Activated CD8-positive, alpha-beta memory T cell treated with anti-CD3 and anti-CD28 coated beads, Interleukin-2, amount 50 U/mL, for 1 hour (primary cell): ENCODE data around the gene KANSL1.

Experiments used
- DNase-seq: peaks from one replicate; pipeline ENCODE4 v3.0.0-alpha.2; 2020; ENCODE audit errors: extremely low read depth

Gene KANSL1

DNA sequence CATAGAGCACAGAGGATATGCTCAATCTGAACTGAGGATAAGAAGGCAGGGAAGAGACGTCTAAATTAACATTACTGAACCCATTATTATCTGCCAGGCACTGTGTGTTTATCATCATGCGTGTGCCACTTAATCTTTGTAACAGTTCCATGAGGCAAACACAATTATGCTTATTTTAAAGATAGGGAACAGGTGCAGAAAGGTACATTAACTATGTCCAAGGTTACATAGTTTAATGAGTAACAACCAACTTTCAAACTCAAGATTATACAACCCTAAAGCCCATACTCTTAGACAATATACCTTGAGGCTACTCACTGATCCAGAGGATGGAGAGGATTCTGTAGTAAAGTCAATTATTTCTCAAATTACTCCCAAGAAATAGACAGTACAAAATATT is 151.0 kb downstream of the KANSL1 start:
- DNase-seq, result no peak

DNA sequence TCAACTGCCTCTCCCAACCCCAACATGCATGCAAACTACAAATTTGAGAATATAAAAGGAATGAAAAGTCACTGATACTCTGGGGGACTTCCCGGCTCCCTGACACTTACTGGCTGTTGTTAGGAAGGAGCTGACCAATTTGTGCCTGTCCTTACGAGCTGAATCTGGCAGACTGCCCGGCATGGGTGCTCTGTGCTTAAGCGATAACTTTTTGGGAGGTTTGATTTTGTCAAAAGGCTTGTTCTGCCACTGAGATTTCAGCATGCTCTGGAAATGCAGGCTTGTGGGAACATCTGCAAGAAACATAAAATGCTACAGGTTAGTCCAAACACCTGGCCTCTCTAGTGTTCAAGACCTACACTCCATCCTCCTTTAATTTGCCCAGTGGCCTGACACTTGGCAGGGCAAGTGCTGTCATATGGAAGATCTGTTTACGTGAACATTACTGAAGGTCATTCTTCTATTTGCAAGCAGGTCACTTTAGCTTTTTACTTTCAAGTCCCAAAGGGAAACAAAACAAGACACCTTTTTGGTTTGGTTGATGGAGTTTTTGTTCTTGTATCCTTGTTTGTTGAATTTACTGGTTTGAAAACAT is 153.5 kb downstream of the KANSL1 start:
- DNase-seq, result no peak

DNA sequence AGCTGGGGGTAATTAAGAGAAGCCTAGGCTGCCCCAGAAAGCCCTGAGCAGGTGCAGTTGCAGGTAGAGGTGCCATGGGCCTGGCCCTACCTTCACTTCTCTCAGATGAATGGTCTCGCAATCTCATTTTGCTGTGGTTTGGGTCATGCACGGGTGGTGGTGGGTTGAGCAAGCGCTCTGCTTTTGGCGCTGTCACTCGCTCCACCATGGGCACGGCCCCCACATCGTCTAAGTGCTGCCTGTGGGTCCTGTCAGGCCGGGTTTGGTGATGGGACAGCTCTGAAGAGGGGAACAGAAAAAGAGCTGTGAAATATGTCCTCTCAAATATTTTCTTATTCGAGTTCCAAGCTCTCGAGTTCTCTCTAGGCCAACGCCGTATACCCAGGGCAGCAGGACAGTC is 154.3 kb downstream of the KANSL1 start:
- DNase-seq, result no peak

DNA sequence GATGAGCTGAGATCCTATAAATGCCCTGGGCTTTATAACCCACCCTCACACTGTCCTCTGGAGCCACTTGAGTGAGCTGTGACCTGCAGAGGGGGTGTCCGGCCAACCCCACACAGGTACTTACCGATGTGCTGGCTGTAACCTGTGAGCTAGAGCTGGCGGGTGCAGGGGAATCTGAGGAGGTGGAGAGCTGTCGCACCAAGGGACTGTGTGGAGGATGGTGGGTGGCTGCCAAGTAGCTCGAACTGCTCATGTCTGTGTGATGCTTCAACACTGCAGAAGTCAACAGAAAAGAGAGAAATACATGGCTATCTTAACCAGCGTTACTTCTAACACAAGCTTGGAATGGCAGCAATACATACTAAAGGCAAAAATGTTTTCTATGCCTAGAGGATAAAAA is 154.8 kb downstream of the KANSL1 start:
- DNase-seq, result no peak

DNA sequence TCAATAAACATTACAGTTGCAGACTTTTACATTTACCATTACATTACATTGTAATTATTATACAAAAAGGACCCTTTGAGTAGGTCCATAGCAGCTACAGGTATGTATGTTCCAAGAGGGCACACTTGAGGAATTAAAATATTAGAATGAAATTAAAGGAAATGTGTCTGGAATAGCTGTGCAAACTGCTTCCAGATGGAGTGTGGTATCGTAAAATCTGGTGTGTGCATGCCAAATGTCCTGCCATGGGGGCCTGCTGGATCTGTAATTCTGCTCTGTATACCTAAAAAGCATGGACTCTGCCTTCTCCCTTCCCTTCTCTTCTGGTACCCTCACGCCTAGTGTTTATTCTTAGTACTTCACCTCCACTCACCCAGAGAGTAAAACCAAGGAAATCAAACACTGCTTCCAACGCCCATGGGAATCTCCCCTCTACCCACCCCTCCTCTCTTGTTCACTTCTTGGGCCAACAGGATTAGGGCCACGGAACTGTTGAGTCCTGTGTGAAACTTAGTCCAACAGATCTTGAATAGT is 155.4 kb downstream of the KANSL1 start:
- DNase-seq, result no peak

DNA sequence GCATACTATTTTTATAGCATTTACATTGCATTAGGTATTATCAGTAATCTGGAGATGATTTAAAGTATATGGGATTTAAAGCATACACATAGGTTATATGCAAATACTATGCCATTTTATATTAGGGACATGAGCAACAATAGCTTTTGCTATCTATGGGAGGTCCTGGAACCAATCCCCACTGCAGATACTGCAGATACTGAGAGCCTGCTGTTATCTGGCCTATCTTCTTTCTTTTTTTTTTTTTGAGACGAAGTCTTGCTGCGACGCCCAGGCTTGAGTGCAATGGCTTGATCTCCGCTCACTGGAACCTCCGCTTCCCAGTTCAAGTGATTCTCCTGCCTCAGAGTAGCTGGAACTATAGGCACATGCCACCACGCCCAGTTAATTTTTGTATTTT is 156.7 kb downstream of the KANSL1 start:
- no peak for DNase-seq

DNA sequence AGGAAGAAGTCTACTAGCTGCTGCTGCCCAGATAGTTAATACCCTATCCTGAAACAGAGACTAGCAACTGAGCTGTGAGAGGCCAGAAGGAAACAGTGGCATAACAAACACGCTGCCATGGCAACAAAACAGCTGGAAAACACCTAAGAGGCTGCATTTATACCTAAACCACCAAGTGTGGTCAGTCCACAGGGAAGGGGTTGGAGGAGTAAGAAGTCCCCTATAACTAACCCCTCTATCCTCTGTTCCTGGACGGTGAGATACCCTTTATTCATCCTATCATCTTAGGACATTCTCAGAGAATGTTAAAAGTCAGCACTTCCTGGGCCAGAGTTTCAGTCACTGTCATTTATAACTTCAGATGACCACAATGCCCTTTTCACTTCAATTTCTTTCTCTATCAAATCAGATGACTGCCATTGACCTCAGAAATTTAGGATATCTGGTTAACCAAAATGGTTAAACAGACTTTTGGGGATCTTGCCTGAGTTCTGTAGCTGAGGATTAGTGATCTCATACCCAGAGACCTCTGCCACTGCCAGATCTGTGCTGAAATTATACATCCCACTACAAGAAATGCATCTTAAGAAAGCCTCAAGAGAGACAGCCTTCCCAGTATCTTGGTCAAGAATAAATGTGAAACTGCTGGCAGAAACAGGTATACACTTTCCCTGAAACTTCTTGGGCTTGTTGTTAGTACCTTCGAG is 158.0 kb downstream of the KANSL1 start:
- no peak for DNase-seq

DNA sequence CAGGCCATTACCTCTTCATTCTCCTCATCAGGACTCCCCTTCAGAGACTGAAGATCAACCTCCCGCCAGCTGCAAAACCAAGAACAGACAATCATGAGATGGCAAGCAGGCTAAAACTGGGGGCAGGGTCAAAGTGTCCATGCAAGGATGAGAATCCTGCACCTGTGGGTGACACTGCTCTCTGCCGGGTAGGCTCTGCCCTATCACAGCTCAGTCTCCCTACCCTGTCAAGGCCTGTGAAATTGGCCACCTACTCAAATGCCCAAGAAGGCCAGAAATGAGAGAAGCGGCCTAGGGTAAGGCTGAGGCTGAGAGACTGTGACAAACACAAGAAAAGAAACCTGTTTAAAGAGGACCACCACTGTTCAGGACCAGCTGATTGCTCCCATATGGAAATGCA is 159.8 kb downstream of the KANSL1 start:
- no peak for DNase-seq

DNA sequence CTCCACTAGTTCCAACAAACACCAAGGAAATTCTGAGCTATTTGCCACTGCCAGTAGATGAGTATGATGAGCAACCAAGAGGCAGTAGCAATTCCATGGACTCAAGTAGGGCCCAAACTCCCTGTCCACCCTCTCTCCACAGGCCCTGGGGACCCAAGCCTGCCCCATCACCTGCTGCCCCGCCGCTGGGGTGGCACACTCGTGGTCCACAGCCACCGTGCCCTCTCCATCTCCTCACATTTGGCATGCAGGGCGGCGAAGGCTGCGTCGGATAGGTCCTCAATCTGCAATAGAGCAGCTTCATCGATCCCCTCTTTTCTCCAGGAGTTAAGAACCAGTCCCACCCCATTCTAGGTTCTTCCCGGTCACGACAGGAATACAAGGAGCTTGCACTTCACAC is 160.3 kb downstream of the KANSL1 start:
- no peak for DNase-seq

DNA sequence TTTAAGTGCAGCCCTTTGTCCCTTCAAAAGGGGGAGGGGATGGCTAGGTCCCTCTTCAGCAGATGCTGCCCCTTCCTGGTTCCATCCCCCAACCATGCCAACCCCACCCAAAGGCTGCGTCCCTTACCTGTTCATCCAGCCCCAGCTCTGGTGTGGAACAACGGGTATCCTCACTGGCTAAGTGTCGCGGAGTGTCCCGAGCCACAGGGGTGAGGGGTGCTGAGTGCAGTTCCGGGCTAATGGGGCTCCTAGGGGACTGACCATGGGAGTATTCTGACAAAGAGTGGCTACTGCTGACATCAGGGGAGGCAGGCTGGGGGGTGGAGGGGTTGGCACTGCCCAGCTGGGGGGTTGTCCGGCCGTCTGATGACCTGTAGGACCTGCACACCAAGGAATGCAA is 161.3 kb downstream of the KANSL1 start:
- no peak for DNase-seq

DNA sequence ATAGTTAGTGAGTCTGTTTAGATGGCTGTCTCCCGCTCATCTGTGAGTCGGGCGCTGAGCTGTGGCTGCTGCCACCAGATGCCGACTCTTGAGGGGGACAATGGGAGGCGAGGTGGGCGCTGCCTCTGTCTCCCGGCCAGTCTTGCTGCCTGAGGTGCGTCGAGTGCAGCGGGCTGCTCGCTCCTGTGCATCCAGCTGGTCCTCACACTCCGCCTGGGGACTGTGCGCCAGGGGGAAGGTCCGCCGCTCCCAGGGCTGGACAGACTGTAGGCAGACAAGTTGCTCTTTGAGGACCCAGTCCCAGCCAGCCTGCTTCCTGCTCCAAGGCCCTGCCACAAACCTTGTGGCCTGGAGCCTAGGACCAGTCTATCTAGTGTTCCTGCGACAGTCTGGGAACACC is 161.8 kb downstream of the KANSL1 start:
- DNase-seq, result no peak

DNA sequence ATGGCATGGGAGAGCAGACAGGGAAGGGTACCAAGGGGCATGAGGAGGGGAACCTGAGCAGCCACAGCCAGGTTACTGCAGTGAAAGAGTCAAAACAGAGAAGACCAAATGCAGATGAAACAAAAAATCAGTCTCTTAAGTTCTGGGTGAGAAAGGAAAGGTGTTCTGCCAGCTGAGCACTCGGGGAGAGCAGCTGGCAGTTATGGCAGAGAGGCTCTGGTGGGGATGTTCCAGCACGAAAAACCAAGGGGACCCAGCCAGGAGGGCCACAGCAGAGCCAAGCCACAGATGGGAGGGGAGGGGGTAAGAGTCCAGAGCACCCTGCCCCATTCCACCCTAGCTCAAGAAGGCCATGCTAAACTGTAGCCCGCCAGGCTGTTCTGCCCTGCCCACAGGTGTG is 162.5 kb downstream of the KANSL1 start:
- no peak for DNase-seq

DNA sequence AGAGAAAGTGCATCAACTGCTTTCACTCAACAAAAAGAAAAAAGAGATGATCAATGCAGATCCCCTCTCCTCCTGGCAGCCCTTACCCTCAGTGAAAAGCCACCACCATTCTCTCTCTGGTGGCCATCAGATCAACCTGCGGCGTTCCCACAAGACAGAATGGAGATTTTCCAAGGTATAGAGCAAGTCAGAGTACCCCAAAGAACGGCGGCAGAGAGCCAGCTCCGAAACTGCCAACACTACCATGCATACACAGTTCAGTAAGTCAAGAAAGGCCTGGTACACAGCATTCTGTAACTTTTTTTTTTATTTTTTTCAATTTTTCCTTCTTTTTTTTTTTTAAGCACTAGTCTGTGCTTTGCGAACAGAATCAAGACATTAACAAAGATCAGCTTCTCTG is 163.6 kb downstream of the KANSL1 start:
- DNase-seq, result no peak

DNA sequence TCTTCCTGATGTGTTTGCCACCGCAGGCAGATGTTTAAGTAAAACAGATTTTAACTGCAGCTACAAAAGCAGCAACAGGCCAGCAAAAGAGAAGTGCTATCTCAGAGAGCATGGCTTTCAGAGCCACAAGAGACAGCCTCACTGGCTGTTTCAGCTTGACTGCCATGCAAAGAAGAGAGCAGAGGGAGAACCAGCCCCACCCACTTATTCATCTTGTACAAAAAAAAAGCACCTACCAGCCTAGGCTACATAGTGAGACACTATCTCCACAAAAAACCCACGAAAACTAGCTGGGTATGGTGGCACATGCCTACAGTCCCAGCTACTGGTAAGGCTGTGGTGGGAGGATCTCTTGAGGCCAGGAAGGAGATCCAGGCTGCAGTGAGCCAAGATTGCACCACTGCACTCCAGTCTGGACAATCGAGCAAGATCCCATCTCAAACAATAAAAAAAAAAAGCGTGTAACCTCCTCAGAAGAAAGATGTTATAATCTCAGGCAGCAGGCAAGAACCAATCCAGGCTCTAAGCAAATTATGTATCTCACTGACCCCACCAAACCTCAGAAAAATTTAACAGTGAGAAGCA is 164.2 kb downstream of the KANSL1 start:
- DNase-seq, result no peak

DNA sequence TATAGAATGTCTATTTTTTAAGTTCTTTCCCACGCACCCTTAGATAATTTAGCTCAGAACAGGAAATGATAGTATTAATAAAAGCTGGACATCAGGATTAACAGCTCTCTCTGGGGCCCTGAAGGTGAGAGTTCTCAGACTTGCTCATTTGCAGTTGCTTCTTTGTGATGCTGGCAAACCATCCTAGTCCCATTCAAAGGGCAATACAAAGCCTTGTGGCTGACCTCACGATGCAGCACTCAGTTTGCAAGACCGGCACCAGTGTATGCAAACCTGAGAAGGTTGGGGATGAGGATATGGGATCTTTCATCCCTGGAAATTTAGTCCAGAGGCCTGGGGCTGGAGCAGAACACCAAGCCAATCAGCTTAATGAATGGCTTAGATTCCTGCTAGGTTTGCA is 164.9 kb downstream of the KANSL1 start:
- DNase-seq, result no peak

DNA sequence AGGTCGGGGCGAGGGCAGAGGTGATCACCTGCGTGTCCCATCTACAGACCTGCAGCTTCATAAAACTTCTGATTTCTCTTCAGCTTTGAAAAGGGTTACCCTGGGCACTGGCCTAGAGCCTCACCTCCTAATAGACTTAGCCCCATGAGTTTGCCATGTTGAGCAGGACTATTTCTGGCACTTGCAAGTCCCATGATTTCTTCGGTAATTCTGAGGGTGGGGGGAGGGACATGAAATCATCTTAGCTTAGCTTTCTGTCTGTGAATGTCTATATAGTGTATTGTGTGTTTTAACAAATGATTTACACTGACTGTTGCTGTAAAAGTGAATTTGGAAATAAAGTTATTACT is 165.3 kb downstream of the KANSL1 start:
- no peak for DNase-seq

DNA sequence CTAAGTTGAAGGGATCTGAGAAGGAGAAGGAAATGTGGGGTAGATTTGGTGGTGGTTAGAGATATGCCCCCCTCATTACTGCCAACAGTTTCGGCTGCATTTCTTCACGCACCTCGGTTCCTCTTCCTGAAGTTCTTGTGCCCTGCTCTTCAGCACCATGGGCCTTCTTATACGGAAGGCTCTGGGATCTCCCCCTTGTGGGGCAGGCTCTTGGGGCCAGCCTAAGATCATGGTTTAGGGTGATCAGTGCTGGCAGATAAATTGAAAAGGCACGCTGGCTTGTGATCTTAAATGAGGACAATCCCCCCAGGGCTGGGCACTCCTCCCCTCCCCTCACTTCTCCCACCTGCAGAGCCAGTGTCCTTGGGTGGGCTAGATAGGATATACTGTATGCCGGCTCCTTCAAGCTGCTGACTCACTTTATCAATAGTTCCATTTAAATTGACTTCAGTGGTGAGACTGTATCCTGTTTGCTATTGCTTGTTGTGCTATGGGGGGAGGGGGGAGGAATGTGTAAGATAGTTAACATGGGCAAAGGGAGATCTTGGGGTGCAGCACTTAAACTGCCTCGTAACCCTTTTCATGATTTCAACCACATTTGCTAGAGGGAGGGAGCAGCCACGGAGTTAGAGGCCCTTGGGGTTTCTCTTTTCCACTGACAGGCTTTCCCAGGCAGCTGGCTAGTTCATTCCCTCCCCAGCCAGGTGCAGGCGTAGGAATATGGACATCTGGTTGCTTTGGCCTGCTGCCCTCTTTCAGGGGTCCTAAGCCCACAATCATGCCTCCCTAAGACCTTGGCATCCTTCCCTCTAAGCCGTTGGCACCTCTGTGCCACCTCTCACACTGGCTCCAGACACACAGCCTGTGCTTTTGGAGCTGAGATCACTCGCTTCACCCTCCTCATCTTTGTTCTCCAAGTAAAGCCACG is 165.9 kb downstream of the KANSL1 start:
- no peak for DNase-seq

DNA sequence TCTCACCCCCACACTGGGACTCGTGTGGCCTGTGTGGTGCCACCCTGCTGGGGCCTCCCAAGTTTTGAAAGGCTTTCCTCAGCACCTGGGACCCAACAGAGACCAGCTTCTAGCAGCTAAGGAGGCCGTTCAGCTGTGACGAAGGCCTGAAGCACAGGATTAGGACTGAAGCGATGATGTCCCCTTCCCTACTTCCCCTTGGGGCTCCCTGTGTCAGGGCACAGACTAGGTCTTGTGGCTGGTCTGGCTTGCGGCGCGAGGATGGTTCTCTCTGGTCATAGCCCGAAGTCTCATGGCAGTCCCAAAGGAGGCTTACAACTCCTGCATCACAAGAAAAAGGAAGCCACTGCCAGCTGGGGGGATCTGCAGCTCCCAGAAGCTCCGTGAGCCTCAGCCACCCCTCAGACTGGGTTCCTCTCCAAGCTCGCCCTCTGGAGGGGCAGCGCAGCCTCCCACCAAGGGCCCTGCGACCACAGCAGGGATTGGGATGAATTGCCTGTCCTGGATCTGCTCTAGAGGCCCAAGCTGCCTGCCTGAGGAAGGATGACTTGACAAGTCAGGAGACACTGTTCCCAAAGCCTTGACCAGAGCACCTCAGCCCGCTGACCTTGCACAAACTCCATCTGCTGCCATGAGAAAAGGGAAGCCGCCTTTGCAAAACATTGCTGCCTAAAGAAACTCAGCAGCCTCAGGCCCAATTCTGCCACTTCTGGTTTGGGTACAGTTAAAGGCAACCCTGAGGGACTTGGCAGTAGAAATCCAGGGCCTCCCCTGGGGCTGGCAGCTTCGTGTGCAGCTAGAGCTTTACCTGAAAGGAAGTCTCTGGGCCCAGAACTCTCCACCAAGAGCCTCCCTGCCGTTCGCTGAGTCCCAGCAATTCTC is 166.8 kb downstream of the KANSL1 start:
- DNase-seq, result no peak

DNA sequence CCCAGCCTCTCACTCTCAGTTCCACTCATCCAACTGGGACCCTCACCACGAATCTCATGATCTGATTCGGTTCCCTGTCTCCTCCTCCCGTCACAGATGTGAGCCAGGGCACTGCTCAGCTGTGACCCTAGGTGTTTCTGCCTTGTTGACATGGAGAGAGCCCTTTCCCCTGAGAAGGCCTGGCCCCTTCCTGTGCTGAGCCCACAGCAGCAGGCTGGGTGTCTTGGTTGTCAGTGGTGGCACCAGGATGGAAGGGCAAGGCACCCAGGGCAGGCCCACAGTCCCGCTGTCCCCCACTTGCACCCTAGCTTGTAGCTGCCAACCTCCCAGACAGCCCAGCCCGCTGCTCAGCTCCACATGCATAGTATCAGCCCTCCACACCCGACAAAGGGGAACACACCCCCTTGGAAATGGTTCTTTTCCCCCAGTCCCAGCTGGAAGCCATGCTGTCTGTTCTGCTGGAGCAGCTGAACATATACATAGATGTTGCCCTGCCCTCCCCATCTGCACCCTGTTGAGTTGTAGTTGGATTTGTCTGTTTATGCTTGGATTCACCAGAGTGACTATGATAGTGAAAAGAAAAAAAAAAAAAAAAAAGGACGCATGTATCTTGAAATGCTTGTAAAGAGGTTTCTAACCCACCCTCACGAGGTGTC is 167.6 kb downstream of the KANSL1 start:
- DNase-seq, result no peak

DNA sequence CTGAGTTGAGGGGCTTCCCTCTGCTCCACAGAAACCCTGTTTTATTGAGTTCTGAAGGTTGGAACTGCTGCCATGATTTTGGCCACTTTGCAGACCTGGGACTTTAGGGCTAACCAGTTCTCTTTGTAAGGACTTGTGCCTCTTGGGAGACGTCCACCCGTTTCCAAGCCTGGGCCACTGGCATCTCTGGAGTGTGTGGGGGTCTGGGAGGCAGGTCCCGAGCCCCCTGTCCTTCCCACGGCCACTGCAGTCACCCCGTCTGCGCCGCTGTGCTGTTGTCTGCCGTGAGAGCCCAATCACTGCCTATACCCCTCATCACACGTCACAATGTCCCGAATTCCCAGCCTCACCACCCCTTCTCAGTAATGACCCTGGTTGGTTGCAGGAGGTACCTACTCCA is 168.2 kb downstream of the KANSL1 start:
- no peak for DNase-seq

DNA sequence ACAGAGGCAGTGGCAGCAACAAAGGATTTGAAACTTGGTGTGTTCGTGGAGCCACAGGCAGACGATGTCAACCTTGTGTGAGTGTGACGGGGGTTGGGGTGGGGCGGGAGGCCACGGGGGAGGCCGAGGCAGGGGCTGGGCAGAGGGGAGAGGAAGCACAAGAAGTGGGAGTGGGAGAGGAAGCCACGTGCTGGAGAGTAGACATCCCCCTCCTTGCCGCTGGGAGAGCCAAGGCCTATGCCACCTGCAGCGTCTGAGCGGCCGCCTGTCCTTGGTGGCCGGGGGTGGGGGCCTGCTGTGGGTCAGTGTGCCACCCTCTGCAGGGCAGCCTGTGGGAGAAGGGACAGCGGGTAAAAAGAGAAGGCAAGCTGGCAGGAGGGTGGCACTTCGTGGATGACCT is 168.6 kb downstream of the KANSL1 start:
- DNase-seq, result no peak
